22Rv1 (cell line): ENCODE results near the gene MEG3.

Experiments used
- H3K27ac ChIP-seq: fragments of 450-650 bp; 2 replicates; pipeline ENCODE4 v1.5.1; 2017
- ZFX ChIP-seq: fragments of 450-650 bp; IDR thresholded peaks from 2 replicates; pipeline ENCODE4 v1.6.1; 2017; ENCODE audit warnings: antibody characterized with exemption, borderline replicate concordance
- TF ChIP-seq, protein P1 (sequence below): fragments of 450-650 bp; IDR thresholded peaks from 2 replicates; pipeline ENCODE4 v1.5.1; 2017; ENCODE audit warnings: mild to moderate bottlenecking

MEG3 gene

DNA sequence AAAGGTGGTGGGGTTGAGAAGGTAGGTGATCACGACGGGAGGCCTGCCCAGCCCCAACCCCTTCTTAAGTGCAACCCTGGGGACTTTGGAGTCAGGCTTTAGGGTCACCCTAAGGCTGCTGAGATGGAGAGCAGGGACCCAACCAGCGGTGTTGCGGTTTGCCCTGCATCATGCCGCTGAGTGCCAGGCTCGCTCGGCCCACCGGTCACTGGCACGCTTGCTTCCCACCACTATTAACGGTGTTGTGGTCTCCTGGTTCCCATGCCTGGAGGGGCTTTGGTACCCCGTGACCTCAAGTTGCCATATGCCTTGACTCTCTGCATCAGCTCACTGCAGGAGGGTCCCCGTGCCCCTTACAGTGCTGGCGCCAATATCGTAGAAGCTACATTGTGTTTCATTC is 18.4 kb upstream of the MEG3 start:
- H3K27ac ChIP-seq: no peak overlapping the region
- TF ChIP-seq, protein P1, sequence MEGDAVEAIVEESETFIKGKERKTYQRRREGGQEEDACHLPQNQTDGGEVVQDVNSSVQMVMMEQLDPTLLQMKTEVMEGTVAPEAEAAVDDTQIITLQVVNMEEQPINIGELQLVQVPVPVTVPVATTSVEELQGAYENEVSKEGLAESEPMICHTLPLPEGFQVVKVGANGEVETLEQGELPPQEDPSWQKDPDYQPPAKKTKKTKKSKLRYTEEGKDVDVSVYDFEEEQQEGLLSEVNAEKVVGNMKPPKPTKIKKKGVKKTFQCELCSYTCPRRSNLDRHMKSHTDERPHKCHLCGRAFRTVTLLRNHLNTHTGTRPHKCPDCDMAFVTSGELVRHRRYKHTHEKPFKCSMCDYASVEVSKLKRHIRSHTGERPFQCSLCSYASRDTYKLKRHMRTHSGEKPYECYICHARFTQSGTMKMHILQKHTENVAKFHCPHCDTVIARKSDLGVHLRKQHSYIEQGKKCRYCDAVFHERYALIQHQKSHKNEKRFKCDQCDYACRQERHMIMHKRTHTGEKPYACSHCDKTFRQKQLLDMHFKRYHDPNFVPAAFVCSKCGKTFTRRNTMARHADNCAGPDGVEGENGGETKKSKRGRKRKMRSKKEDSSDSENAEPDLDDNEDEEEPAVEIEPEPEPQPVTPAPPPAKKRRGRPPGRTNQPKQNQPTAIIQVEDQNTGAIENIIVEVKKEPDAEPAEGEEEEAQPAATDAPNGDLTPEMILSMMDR: no peak
- no peak for TF ChIP-seq ZFX

DNA sequence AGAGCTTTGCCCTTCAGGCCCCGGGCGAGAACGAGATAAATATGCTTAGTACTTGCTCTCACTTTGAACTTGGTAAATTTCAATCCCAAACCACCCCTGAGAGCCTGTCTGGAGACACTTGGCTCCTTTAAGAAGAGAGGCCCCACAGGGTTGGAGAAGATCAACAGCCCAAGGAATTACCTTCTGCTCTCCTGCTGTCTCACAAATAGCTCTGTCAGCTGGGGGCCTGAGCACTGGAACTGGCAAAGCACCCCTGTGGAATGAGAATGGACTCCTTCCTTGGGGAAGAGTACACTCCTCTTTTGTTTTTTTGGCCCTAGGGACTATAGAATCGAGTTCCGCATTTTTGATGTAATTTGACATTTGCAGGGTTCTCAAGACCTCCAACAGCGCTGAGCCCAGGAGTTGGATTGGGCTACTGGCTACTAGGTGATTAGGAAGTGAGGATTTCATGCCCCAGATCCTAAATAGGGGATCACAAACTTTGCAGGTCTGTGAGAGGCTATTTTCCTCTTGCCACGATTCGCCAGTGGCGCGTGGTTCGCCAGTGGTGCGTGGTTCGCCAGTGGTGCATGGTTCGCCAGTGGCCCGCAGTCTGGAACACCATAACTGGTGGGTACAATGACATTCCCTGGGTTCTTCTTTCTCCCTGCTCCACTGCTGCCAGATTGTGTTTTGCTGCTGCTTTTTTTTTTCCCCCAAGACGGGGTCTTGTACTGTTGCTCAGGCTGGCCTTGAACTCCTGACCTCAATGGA is 17.8 kb upstream of the MEG3 start:
- no peak overlapping the region for H3K27ac ChIP-seq
- TF ChIP-seq, protein P1: no peak
- TF ChIP-seq ZFX: no peak

DNA sequence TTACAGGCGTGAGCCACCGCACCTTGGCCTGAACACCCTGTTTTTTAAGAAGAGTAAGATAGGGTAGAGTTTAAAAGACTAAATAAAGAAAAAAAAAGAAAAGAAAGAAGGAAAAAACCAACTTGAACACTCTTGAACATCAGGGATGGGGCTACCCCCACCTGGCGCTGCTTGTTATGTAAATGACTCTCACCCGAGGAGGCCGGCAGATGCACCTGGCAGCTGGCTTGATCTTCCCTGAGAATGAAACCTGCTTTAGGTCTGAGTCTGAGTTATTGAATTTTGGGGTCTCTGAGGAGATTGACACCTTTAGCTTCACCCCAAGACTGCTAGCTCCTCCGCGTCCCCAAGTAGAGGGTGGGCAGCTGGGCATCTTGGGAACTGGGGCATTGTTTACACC is 15.5 kb upstream of the MEG3 start:
- no peak overlapping the region for H3K27ac ChIP-seq
- TF ChIP-seq, protein P1: no peak
- TF ChIP-seq ZFX: no peak

DNA sequence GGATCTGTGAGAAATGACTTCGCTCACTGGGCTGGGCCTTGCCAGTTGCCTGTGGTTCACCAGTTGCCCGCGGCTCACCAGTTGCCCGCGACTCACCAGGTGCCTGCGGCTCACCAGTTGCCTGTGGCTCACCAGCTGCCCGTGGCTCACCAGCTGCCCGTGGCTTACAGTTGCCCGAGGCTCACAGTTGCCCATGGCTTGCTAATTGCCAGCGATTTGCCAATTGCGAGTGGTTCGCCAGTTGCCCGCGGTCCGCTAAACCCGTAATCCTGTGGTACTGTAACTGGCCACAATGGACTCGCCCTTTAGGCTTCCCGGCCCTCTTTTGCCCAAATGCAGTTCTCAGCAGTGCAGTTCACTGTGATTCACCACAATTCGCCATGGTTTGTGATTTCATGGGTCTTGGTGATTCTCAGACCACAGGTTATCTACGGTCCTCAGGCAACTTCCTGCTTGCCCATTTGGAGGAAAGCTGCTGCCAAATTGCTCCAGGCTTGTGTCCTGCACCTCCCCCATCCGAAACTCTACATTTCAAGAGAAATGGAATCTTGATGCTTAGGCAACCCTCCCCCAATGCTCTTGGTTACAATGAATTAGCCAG is 15.0 kb upstream of the MEG3 start:
- no peak for TF ChIP-seq ZFX
- TF ChIP-seq, protein P1: no peak
- no peak overlapping the region for H3K27ac ChIP-seq

DNA sequence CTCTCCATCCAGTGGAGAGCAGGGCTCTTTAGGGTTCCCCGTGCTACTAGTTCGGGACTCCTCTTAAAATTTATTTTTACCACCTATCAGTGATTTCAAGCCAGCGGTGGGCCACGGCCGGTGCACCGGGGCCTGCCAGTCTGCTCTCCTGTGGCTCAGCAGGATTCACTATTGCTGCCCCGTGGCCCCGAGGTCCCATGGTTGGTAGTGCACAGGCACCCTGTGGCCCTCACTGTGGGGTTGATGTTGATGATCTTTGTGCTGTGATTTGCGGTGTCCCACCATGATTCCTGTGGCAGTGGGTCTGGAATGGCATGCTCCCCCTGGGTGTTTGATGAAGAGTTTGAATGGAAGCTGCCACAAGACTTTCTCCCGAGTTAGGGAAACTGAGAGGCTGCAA is 12.6 kb upstream of the MEG3 start:
- H3K27ac ChIP-seq: no peak overlapping the region
- TF ChIP-seq ZFX: no peak
- TF ChIP-seq, protein P1: no peak

DNA sequence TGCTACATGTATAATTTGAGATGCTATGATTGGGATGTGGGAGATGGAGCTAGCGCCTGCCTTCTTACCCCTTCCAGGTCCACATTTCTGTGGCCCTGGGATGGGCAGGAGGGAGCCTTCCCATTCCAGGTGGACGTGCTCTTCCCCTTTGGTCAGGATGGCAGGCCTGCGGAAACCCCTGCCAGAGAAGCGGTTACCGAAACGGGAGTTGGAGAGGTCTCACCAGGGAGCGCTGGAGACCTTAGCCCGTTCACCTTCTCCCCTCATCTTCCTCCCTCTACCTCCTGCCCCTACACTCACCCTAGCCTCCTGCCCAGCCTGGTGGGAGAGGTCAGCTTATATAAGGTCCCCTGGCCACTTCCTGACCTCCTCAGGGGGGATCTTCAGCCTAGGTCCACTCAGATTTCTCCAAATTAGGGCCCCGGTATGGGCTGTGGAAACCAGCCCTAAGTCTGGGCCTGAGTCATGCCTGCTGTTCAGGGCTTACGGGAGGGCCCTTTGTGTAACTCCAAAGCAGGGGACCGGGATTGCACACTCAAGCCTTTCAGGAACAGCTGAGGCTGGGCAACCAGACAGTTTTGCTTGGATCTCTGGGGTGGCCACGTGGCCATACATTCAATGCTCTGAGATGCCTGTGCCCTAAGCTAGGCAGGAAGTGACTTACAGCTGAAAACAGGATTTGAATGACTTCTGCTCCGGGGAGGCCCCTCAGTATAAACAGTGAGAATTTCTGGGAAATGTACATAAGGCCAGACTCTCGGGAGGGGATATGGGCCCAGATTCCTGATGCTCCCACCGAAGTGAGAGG is 10.2 kb upstream of the MEG3 start:
- TF ChIP-seq, protein P1: no peak
- TF ChIP-seq ZFX: no peak

More for the DNA sequence above, 10.2 kb upstream of the MEG3 start:
- no peak overlapping the region for H3K27ac ChIP-seq
